Measurements from ENCODE around the gene SYTL2. TPM values are rescaled to one million over a fixed set of nuclear protein-coding genes. Genes with fewer than 3 reads are reported as not detected.
A peak's percentile ranks its signal among the peaks of the same experiment; 100 is the strongest.
"Not testable (repeated sequence)": the region's sequence is repeated elsewhere in the genome, so short reads cannot be mapped to it uniquely, and the experiment has no call there.

The SYTL2 gene
- polyA plus RNA-seq, 3 donors from 2014 or later: 26.1 to 67.0 (median 33.3) TPM

DNA sequence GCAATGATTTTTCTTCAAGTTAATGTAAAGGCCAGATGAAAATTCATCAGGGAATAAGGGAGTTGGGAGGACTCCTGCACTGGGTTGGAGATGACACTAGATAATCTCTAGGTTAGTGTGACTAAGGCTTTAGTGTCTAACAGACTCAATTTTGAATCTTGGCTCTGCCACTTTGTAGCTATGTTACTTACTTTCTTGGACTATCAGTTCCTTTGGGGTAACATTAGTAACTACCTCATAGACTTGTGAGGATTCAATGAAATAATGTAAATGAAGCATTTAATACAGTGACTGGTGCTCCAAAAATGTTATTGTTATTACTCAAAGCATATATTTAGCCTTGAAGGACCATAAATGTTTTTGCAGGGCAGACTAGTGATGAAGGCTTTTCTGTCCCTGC, 115.4 kb downstream of the SYTL2 start:
- Mint-ChIP-seq H3K36me3 (peaks cover 8 to 49% (median 28%) of the 10 kb centered on the region in 3 donors), H3K9me3 (no peaks in the 10 kb centered on the region), H3K4me3 (no peak overlapping the region), H3K27me3 (ENCODE audit: low read depth in 3 of 3) (peaks cover 0 to 2% (median 0%) of the 10 kb centered on the region in 3 donors), H3K4me1 (peaks cover 22 to 36% of the 10 kb centered on the region in 2 donors), H3K27ac (peak overlapping the region in 5 of 6 donors; percentile 43 to 81 (median 66))
- no peak for DNase-seq

DNA sequence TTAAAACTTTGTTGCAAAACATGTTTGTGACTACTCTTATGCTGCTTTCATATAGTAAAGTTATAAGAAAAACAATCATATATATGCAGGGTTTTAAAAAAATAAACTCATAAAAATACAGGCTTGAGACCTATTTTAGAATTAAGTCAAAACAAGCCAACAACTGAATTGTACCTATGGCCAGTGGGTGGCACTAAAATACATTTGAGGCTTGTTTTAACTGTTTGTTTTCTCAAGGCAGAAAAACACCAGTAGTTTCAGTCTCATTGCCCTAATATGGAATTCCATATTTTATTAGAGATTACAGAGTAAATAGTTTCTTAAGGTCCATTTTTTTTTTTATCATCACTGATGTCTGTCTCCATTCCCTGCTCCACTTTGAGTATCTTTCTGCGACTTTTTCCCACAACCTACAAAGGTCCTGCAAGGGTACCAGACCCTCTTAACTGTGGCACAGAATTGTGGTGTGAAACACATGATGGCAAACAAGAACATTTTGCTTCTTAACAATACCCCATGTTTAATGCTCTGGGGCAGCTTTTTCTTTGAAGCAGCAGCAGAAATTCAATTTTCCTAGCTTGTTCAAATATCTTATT, 116.5 kb downstream of the SYTL2 start:
- peaks cover 0 to 2% (median 0%) of the 10 kb centered on the region in 3 donors for H3K27me3 Mint-ChIP-seq (ENCODE audit: low read depth in 3 of 3)
- peak overlapping the region in 3 of 6 donors; percentile 4 to 67 (median 44) for H3K27ac Mint-ChIP-seq
- H3K4me1 Mint-ChIP-seq: peaks cover 11 to 25% of the 10 kb centered on the region in 2 donors
- H3K36me3 Mint-ChIP-seq: peaks cover 17 to 53% (median 32%) of the 10 kb centered on the region in 3 donors
- no peaks in the 10 kb centered on the region for H3K9me3 Mint-ChIP-seq
- peak; percentile 31 to 41 (median 34) for DNase-seq
- H3K4me3 Mint-ChIP-seq: no peak overlapping the region

DNA sequence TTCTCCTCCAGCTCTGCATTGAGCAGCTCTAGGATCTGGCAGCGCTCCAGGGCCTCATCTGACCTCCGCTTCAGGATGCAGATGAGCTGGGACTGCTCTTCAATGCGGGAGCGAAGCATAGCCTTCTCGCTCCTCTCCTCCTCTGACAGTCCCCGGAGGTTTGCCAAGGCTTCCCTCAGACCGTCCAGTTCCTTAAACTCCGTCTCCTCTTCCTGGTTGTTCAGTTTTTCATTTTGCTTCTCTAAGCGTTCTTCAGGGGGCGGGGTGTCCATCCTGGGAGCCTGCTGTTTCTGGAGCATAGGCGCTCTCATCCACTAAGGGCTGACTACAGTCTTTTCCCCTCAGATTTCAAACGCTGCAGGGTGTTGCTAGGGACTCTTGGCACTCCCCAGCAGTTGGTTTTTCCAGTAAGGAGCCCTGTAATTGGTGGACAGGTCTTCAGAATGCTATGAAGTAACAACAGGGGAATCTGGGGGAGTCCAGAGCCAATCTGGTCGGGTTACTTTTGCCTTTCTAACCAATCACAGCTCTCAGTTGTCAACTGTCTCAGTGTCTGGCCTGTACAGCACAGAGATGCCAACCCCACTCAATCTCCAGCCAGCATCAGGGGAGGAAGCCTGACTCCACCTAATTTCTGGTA, 125.0 kb downstream of the SYTL2 start, which contains the start of gene CCDC89:
Gene CCDC89 (minus strand): TSS at position 376 of the 640 bp plus-strand sequence. CDS start 65 bp downstream, at position 311.
- Mint-ChIP-seq H3K27ac (peak within 1 kb of the TSS in 4 of 6 donors; percentile 6 to 73 (median 58)), H3K9me3 (no peaks in the 10 kb centered on the region), H3K4me3 (no peak within 1 kb of the TSS), H3K27me3 (ENCODE audit: low read depth in 3 of 3) (peaks cover 8 to 19% (median 9%) of the 10 kb centered on the region in 3 donors), H3K36me3 (peaks cover 8 to 20% (median 18%) of the 10 kb centered on the region in 3 donors), H3K4me1 (peaks cover 15 to 26% of the 10 kb centered on the region in 2 donors)
- DNase-seq: no peak

DNA sequence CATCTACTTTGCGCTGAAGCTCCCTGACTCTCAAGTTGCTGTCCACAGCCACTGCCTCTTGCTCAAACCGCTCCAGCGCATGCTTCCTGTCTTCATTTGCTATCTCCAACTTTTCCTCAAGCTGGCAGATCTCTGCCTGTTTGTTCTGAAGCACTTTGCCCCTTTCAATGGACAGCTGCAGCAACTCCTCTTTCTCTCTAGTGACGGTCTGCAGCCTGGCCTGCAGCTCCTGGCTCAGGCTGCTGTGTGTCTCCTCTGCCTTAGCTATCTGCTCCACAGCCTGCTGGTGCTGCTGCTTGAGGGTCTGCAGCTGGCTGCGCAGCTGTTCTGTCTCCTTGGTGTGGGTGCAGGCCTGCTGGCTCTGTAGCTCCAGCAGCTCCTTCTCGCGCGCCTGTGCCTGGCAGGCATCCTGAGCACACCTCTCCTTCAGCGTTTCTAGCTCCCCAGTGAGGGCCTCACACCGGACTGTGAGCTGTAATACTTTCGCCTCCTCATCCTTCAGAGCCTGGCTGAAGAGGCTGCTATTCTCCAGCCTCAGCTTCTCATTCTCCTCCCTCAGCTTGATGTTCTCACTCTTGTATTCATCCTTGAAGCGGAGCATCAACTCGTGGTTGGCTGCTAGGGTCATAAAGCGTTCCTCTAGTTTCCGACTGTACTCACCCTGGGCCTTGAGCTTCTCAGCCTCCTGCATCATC, 125.7 kb downstream of the SYTL2 start:
- Mint-ChIP-seq H3K36me3 (peaks cover 1 to 14% (median 12%) of the 10 kb centered on the region in 3 donors), H3K4me3 (no peak overlapping the region), H3K27me3 (ENCODE audit: low read depth in 3 of 3) (peaks cover 7 to 19% (median 8%) of the 10 kb centered on the region in 3 donors), H3K4me1 (peaks cover 16 to 33% of the 10 kb centered on the region in 2 donors), H3K9me3 (no peaks in the 10 kb centered on the region), H3K27ac (peak overlapping the region in 2 of 6 donors; percentile 48 to 69)
- DNase-seq: no peak

DNA sequence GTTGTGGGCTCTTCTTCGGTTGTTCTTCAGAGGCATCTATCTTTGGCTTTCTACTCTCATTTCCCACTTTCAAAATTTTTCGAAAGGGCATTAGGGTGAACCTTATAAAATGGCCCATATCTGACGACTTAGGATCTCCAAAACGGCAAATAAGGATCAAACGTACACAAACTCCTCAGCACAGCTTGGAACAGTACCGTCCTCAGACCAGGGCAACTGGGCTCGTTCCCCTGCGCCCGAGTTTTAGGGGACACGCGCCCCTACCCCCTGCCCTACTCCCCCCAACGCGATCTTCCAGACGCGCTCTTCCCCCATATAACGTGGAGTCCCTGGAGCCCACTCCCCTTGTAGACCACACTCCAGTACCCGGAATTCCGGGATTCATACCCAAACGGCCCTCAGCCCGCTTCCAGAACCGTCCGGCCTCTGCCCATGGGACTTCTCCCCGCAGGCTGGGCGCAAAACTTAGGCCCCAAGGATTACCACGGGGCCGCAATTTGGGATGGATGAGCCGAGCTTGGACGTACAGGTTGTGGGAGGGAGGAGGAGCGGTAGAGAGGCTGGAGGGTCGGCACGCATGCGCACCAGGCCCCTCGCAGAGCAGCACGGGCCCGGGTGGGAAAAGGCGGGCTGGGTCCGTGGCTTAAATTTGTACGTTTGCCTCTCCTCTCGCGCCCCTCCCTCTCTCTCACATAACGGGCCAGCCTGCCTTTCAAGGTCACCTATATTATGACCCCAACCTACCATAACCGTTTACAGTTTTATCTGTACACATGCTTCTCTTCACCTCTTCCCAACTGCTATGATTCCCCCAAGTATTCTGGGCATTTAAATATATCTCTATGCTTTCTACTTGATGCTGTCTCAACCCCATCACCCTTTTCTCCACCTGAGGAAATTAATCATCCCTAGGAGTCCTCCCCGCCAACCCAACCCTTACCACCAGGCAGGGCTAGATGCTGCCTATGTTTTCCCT, 128.3 kb downstream of the SYTL2 start:
- H3K36me3 Mint-ChIP-seq: peaks cover 0 to 5% (median 4%) of the 10 kb centered on the region in 3 donors
- H3K27me3 Mint-ChIP-seq (ENCODE audit: low read depth in 3 of 3): peaks cover 5 to 19% (median 9%) of the 10 kb centered on the region in 3 donors
- peak; percentile 59 to 71 (median 67) for DNase-seq
- H3K4me3 Mint-ChIP-seq: peak overlapping the region; percentile 86 to 91 (median 87)
- H3K27ac Mint-ChIP-seq: peak overlapping the region; percentile 57 to 91 (median 74)
- H3K4me1 Mint-ChIP-seq: peaks cover 17 to 34% of the 10 kb centered on the region in 2 donors
- no peaks in the 10 kb centered on the region for H3K9me3 Mint-ChIP-seq

DNA sequence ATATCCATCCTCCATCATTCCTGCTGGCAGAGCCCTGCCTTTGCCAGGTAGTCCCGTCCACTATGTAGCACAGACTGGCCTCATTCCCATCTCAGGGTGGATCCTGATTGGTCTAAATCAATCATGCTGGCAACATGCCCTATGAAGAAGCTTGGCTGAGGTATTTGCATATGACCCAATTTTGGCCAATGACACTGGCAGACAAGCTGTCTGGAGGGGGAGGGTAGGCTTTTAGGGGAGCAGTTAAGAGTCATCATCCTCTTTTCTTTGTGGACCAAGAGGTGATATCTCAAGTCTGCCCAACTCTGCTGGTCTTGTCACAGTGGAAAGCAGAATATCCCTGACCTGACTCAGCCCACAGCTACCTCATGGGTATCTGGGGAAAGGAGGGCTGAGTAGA, 130.0 kb downstream of the SYTL2 start:
- peak overlapping the region in 1 of 6 donors; percentile 19 for H3K27ac Mint-ChIP-seq
- H3K9me3 Mint-ChIP-seq: no peaks in the 10 kb centered on the region
- DNase-seq: peak; percentile 23 to 46 (median 30)
- peaks cover 17 to 34% of the 10 kb centered on the region in 2 donors for H3K4me1 Mint-ChIP-seq
- H3K36me3 Mint-ChIP-seq: peaks cover 0 to 4% (median 3%) of the 10 kb centered on the region in 3 donors
- peaks cover 3 to 14% (median 7%) of the 10 kb centered on the region in 3 donors for H3K27me3 Mint-ChIP-seq (ENCODE audit: low read depth in 3 of 3)
- no peak overlapping the region for H3K4me3 Mint-ChIP-seq

DNA sequence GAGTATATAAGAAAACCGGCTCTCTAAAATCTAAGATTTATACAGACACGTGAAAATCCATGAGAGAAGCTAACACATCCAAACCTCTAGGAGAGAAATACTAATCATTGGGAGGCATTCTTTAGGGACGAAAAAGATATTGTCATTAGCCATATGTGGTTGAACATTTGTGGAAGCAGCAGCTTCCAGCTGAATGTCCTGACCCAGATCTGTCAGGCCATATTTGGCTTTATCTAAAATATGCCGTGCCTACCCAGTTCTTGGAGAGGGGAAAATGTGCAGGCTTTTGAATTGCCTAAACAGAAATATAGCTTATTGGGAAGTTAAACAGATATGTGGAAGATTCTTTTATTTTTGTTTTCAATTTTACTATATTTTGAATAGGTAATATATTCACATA, 131.4 kb downstream of the SYTL2 start:
- H3K27ac Mint-ChIP-seq: no peak overlapping the region

DNA sequence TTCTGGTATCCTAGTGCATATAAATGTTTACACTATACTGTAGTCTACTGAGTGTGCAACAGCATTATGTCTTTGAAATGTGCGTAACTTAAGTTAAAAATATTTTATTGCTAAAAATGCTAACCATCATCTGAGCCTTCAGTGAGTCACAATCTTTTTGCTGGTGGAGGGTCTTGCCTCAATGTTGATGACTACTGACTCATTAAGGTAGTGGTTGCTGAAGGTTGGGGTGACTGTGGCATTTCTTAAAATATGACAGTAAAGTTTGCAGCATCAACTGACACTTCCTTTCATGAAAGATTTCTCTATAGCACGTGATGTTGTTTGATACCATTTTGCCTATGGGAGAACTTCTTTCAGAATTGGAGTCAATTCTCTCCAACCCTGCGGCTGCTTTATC, 137.5 kb downstream of the SYTL2 start:
- no peak for DNase-seq
- H3K4me1 Mint-ChIP-seq: no peaks in the 10 kb centered on the region
- H3K9me3 Mint-ChIP-seq: no peaks in the 10 kb centered on the region
- H3K27ac Mint-ChIP-seq: no peak overlapping the region
- H3K27me3 Mint-ChIP-seq (ENCODE audit: low read depth in 3 of 3): peaks cover 0 to 2% (median 2%) of the 10 kb centered on the region in 3 donors
- no peak overlapping the region for H3K4me3 Mint-ChIP-seq
- no peaks in the 10 kb centered on the region for H3K36me3 Mint-ChIP-seq

More for the DNA sequence above, 131.4 kb downstream of the SYTL2 start:
- Mint-ChIP-seq H3K4me3 (no peak overlapping the region), H3K9me3 (no peaks in the 10 kb centered on the region), H3K36me3 (no peaks in the 10 kb centered on the region), H3K27me3 (ENCODE audit: low read depth in 3 of 3) (peaks cover 3 to 7% (median 7%) of the 10 kb centered on the region in 3 donors), H3K4me1 (peaks cover 17 to 34% of the 10 kb centered on the region in 2 donors)
- DNase-seq: no peak

DNA sequence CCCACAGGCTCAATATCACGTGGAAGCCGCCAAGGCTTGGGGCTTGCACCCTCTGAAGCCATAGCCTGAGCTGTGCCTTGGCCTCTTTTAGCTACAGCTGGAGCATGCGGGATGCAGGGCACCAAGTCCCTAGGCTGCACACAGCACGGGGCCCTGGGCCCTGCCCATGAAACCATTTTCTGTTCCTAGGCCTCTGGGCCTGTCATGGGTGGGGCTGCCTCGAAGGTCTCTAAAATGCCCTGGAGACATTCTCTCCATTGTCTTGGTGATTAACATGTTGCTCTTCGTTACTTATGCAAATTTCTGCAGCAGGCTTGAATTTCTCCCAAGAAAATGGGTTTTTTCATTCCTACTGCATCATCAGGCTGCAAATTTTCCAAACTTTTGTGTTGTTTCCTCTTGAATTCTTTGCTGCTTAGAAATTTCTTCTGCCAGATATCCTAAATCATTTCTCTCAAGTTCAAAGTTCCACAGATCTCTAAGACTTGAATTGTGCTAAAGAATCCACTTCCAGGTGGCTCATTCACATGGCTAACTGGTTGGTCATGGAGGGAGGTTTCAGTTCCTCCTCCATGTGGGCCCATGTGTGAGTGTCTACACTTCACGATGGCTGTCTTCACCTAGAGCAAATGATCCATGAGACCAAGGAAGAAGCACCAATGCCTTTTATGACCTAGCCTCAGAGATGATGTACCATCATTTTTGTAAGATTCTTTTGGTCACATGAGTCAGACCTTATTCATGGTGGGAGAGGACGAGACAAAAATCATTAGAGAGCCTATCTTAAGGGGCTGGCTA, 138.6 kb downstream of the SYTL2 start:
- Mint-ChIP-seq H3K27me3 (ENCODE audit: low read depth in 3 of 3) (peaks cover 0 to 2% (median 0%) of the 10 kb centered on the region in 3 donors), H3K4me1 (no peaks in the 10 kb centered on the region), H3K27ac (no peak overlapping the region), H3K4me3 (no peak overlapping the region), H3K36me3 (no peaks in the 10 kb centered on the region), H3K9me3 (no peaks in the 10 kb centered on the region)
- no peak for DNase-seq

DNA sequence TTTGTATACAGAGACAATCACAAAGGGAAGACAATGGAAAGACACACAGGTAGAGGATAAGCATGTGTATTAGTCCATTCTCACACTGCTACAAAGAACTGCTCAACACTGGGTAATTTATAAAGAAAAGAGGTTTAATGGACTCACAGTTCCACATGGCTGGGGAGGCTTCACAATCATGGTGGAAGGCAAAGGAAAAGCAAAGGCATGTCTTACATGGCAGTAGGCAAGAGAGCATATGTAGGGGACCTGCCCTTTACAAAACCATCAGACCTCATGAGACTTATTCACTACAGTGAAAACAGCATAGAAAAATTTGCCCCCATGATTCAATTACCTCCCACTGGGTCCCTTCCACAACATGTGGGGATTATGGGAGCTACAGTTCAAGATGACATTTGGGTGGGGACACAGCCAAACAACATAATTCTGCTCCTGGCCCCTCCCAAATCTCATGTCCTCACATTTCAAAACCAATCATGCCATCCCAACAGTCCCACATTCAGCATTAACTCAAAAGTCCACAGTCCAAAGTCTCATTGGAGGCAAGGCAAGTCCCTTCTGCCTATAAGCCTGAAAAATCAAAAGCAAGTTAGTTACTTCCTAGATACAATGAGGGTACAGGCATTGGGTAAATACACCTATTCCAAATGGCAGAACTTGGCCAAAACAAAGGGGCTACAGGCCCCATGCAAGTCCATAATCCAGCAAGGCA, 139.8 kb downstream of the SYTL2 start:
- not testable (repeated sequence) for H3K4me3 Mint-ChIP-seq; H3K9me3 Mint-ChIP-seq; H3K4me1 Mint-ChIP-seq; H3K27me3 Mint-ChIP-seq (ENCODE audit: low read depth in 3 of 3); DNase-seq; H3K36me3 Mint-ChIP-seq; H3K27ac Mint-ChIP-seq

DNA sequence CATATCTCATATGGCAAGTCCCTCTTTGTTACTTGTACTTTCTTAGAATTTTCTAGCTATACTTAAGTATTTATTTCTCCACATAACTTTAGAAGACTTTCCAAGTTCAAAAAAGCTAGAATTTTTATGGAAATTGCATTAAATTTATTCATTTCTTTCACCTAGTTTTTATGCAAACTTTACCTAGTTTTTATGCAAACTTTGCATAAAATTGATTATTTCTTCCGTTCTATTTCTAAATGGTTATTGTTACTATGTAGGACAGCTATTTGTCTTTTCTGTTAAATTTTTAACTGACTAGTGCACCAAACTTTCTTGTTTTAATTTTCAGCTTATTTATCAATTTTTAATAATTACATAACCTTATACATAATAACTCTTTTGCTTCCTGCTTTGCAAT, 142.8 kb downstream of the SYTL2 start:
- Mint-ChIP-seq H3K36me3 (no peaks in the 10 kb centered on the region), H3K4me3 (no peak overlapping the region), H3K4me1 (peaks cover 21 to 26% of the 10 kb centered on the region in 2 donors), H3K27me3 (ENCODE audit: low read depth in 3 of 3) (peaks cover 13 to 19% (median 14%) of the 10 kb centered on the region in 3 donors), H3K9me3 (no peaks in the 10 kb centered on the region), H3K27ac (no peak overlapping the region)
- no peak for DNase-seq

DNA sequence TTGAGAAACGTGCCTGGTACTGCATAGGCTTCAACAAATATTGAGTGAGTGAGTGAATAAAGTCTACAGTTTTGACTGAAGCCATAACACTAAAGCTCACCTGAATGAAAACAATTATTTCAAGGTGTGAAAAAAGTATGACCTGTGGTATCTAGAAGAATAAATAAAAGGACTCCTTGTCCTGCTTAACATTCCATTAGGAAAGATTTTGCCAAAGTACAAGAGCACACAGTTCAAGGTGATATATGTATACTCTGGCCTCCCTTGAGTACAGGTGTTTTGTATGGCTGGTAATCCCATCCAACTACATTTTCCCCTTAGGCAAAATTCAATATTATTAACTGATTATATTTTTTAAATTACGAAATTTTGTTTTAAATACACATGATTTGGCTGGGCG, 144.3 kb downstream of the SYTL2 start:
- Mint-ChIP-seq H3K27ac (peak overlapping the region in 1 of 6 donors; percentile 96), H3K9me3 (no peaks in the 10 kb centered on the region), H3K4me1 (peaks cover 32 to 41% of the 10 kb centered on the region in 2 donors), H3K36me3 (no peaks in the 10 kb centered on the region), H3K4me3 (peak overlapping the region in 1 of 5 donors; percentile 35), H3K27me3 (ENCODE audit: low read depth in 3 of 3) (peaks cover 13 to 22% (median 14%) of the 10 kb centered on the region in 3 donors)
- DNase-seq: no peak
